ENCODE results near the gene OSBPL6. TPM values are rescaled to one million over a fixed set of nuclear protein-coding genes. Genes with fewer than 3 reads are reported as not detected.
A peak's percentile ranks its signal among the peaks of the same experiment; 100 is the strongest.

OSBPL6 gene
- total and polyA plus RNA-seq, 2 of the 13 experiments (the other 11 are each of a cell fraction or from before 2014, with no cell fraction given): 0.03 to 0.11 TPM

DNA sequence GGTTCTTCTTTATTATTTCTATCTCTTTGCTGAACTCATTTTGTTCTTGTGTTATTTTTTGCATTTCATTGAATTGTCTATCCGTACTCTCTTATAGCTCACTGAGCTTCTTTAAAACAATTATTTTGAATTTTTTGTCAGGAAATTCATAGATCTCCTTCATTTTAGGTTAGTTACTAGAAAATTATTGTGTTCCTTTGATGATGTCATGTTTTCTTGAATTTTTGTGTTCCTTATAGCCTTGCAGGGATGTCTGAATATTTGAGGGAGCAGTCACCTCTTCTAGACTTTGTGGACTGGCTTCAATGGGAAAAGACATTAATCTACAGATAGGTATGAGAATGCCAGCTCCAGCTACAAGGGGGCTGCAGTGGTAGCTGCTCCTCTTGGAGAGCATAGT, 20.7 kb upstream of the OSBPL6 start:
- ChIA-PET CTCF (ENCODE audit: low intra/inter-chr PET ratio, low total read pairs) (no interaction called here), POLR2A (no interaction called here)
- no peak for DNase-seq (ENCODE audit: low spot score)
- intact Hi-C loops (cut with micrococcal nuclease; ENCODE audit: unreplicated experiment) (no loop called here), in situ Hi-C loops (cut with HindIII; ENCODE audit: extremely low pct_ligation_motif_present, low pct_unique_long_range_greater_than_20kb) (no loop called here)
- Histone ChIP-seq H3K27me3 (ENCODE audit: control insufficient read depth in 1 of 2, insufficient read depth in 2 of 2, low read length in 2 of 2) (peaks cover 0 to 11% of the 10 kb centered on the region in 2 experiments; a peak in 2 of 5 replicates), H4K20me1 (ENCODE audit: insufficient read depth, low read length) (no peaks in the 10 kb centered on the region), H3K4me3 (replicated peaks in 1 of 3; ENCODE audit: insufficient read depth in 1 of 3, low read depth in 2 of 3, low read length in 3 of 3) (no peak overlapping the region), H3K4me2 (ENCODE audit: low read depth, low read length) (no peak overlapping the region), H3K9ac (ENCODE audit: insufficient read depth, low read depth, low read length) (no peak overlapping the region), H2AFZ (ENCODE audit: low read length) (no peak overlapping the region), H3K27ac (ENCODE audit: extremely low read length, insufficient read depth, low read length) (no peak overlapping the region), H3K36me3 (replicated peaks in 1 of 2; ENCODE audit: control insufficient read depth in 1 of 2, insufficient read depth in 2 of 2, low read length in 2 of 2) (no peaks in the 10 kb centered on the region), H3K4me1 (ENCODE audit: insufficient read depth, low read length) (no peaks in the 10 kb centered on the region), H3K9me3 (ENCODE audit: low read length) (no peaks in the 10 kb centered on the region), H3K79me2 (ENCODE audit: insufficient read depth, low read length) (no peaks in the 10 kb centered on the region)
- 83% methylated on average over 1 of the region's 1 CpG for WGBS (ENCODE audit: low lambda C conversion rate)
- TF ChIP-seq ATF7 (IDR thresholded peaks at IDR 0.05) (peak; percentile 89), ATF7 (CRISPR knock-in tag; IDR thresholded peaks at IDR 0.05) (no peak), MYNN (CRISPR knock-in tag; IDR thresholded peaks at IDR 0.05; ENCODE audit: low read depth) (no peak), CREB1 (IDR thresholded peaks at IDR 0.05) (0 out of 2 replicates have a peak, but pooled peaks have one; percentile 2), CREB1 (CRISPR knock-in tag; IDR thresholded peaks at IDR 0.05) (no peak)
- no TSS peak for BruUV-seq (replicated peaks)
- ATAC-seq: no peak
- no peak for FAIRE-seq

GRCh38 chr2:178177066-178177679, 17.1 kb upstream of the OSBPL6 start:
- 4% methylated on average over 1 of the region's 1 CpG for WGBS (ENCODE audit: low lambda C conversion rate)
- intact Hi-C loops (cut with micrococcal nuclease; ENCODE audit: unreplicated experiment) (no loop called here), in situ Hi-C loops (cut with HindIII; ENCODE audit: extremely low pct_ligation_motif_present, low pct_unique_long_range_greater_than_20kb) (no loop called here)
- POLR2A ChIA-PET: no interaction called here
- H2AFZ ChIP-seq (ENCODE audit: low read length): no peak overlapping the region
- H3K9ac ChIP-seq (ENCODE audit: insufficient read depth, low read depth, low read length): no peak overlapping the region
- no peaks in the 10 kb centered on the region for H3K36me3 ChIP-seq (replicated peaks in 1 of 2; ENCODE audit: control insufficient read depth in 1 of 2, insufficient read depth in 2 of 2, low read length in 2 of 2)
- no peaks in the 10 kb centered on the region for H4K20me1 ChIP-seq (ENCODE audit: insufficient read depth, low read length)
- no peaks in the 10 kb centered on the region for H3K4me1 ChIP-seq (ENCODE audit: insufficient read depth, low read length)
- no peaks in the 10 kb centered on the region for H3K79me2 ChIP-seq (ENCODE audit: insufficient read depth, low read length)
- no peak overlapping the region for H3K4me2 ChIP-seq (ENCODE audit: low read depth, low read length)
- H3K4me3 ChIP-seq (replicated peaks in 1 of 3; ENCODE audit: insufficient read depth in 1 of 3, low read depth in 2 of 3, low read length in 3 of 3): no peak overlapping the region
- peaks cover 0 to 11% of the 10 kb centered on the region in 2 experiments; a peak in 2 of 5 replicates for H3K27me3 ChIP-seq (ENCODE audit: control insufficient read depth in 1 of 2, insufficient read depth in 2 of 2, low read length in 2 of 2)
- DNase-seq (ENCODE audit: low spot score) (no peak), FAIRE-seq (no peak), ATAC-seq (no peak)
- CTCF ChIA-PET (ENCODE audit: low intra/inter-chr PET ratio, low total read pairs): no interaction called here
- TF ChIP-seq SALL2 (CRISPR knock-in tag; IDR thresholded peaks at IDR 0.05): no peak
- no peak for TF ChIP-seq PHF21A (CRISPR knock-in tag; IDR thresholded peaks at IDR 0.05)
- no peak for TF ChIP-seq MEF2D (CRISPR knock-in tag; IDR thresholded peaks at IDR 0.05)
- TF ChIP-seq KLF13 (CRISPR knock-in tag; IDR thresholded peaks at IDR 0.05): no peak
- TF ChIP-seq STAT5B (CRISPR knock-in tag; IDR thresholded peaks at IDR 0.05): no peak
- TF ChIP-seq NCOA2 (CRISPR knock-in tag; IDR thresholded peaks at IDR 0.05): no peak
- TF ChIP-seq ZNF558 (CRISPR knock-in tag; IDR thresholded peaks at IDR 0.05; ENCODE audit: borderline replicate concordance): no peak
- no peak for TF ChIP-seq DBP (CRISPR knock-in tag; IDR thresholded peaks at IDR 0.05; ENCODE audit: not compliant biosample characterization)
- TF ChIP-seq CEBPG (CRISPR knock-in tag; IDR thresholded peaks at IDR 0.05): no peak
- TF ChIP-seq NR2C2 (CRISPR knock-in tag; IDR thresholded peaks at IDR 0.05; ENCODE audit: borderline replicate concordance): no peak
- no peak for TF ChIP-seq TBP (CRISPR knock-in tag; IDR thresholded peaks at IDR 0.05)
- TF ChIP-seq ADNP (CRISPR knock-in tag; IDR thresholded peaks at IDR 0.05): no peak
- no peak for TF ChIP-seq ZNF282 (IDR thresholded peaks at IDR 0.05; ENCODE audit: partially characterized antibody)
- no peak for TF ChIP-seq GTF3A (CRISPR knock-in tag; conservative IDR thresholded peaks at IDR 0.05)
- no peak for TF ChIP-seq SOX13 (IDR thresholded peaks at IDR 0.05)
- TF ChIP-seq SOX13 (CRISPR knock-in tag; conservative IDR thresholded peaks at IDR 0.05 in 1 of 2, IDR thresholded peaks at IDR 0.05 in 1 of 2): no peak
- no peak overlapping the region for H3K27ac ChIP-seq (ENCODE audit: extremely low read length, insufficient read depth, low read length)
- no TSS peak for BruUV-seq (replicated peaks)
- no peaks in the 10 kb centered on the region for H3K9me3 ChIP-seq (ENCODE audit: low read length)
